GM18861 (cell line): Measurements from ENCODE around the gene CR2.
"Not testable (repeated sequence)": the region's sequence is repeated elsewhere in the genome, so short reads cannot be mapped to it uniquely, and the experiment has no call there.

ENCODE experiments used
- ATAC-seq: cut with Tn5 transposase; IDR thresholded peaks from one replicate; pipeline ENCODE4 v1.9.1; 2021; ENCODE audit not compliant: unreplicated experiment

The CR2 gene

DNA sequence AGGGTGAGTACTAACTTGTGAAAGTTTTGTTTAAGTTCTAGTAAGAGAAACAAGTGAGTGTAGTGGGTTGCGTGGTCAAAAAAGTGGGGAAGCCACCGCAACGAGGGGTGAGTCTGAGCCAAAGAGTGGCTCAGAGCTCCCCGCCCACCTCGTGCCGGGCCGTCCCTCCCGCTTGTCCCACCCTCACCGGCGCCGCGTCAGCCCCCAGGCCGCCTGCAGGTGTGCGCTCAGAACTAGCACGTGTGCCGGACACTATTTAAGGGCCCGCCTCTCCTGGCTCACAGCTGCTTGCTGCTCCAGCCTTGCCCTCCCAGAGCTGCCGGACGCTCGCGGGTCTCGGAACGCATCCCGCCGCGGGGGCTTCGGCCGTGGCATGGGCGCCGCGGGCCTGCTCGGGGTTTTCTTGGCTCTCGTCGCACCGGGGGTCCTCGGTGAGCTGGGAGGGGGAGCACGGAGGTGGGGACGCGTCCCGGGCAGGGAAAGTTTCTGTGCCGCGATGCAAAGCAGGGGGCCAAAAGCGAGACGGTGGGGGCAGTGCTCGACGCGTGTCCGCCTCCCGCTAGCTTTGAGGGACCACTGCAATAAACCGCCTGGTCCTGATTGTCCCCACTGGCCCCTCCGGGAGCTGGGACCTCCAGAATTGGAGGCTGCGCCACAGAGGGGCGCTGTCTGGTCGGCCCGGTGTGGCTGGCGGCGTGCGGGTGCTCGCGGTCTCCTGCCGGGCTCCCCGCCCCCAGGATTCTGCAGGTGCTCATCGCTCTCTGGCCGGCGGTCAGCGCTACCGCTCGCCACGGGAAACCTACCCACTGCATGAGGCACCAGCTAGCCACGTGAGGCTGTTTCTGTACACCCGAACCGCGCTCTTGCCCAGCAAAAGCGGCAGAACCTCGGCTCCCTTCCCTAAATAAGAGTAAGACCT, at the start of gene CR2:
Gene CR2, plus strand, starts transcription at position 283 of the 919 bp plus-strand sequence. Its CDS starts 91 bp downstream, at position 374.
- peak; percentile 54 for ATAC-seq

DNA sequence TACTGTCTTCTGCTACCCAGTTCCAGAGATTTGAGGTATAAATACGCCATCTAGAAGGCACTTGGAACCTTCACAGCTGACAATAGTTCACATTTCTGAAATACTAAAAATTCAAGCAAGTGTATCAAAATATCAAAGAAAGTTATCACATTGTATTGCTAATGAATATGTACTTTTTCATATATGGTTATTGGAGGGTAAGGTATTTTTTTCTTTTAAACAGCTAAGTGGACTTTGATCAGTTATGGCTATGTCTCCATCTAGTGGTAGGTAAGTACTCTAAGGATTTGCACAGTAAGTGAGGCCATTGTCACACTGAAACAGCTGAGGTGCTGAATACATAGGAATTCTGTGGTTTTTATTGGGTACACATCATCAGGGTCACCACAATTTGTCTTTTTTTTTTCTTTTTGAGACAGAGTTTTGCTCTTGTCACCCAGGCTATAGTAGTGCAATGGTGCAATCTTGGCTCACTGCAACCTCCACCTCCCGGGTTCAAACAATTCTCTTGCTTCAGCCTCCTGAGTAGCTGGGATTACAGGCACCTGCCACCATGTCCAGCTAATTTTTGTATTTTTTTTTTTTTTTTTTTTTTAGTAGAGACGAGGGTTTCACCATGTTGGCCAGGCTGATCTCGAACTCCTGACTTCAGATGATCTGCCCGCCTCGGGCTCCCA, 49.1 kb upstream of the CR2 start:
- peak; percentile 62 for ATAC-seq

DNA sequence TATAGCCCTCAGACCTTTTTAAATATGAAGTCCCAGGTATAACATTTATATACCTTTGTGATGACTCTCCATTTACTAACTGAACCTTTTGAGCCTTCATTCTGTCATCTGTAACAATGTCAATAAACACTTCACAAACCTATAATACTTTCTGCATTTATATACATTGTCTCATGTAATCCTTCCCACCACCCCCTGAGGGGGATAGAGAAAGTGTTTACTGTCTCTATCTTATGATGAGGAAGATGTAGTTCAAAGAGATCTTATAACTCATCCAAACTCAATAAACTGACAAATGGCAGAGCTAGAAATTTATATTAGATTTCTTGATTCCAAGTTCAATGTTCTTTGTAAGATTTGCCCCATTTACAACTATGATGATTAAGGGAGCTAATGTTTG, 48.3 kb upstream of the CR2 start:
- no peak for ATAC-seq

DNA sequence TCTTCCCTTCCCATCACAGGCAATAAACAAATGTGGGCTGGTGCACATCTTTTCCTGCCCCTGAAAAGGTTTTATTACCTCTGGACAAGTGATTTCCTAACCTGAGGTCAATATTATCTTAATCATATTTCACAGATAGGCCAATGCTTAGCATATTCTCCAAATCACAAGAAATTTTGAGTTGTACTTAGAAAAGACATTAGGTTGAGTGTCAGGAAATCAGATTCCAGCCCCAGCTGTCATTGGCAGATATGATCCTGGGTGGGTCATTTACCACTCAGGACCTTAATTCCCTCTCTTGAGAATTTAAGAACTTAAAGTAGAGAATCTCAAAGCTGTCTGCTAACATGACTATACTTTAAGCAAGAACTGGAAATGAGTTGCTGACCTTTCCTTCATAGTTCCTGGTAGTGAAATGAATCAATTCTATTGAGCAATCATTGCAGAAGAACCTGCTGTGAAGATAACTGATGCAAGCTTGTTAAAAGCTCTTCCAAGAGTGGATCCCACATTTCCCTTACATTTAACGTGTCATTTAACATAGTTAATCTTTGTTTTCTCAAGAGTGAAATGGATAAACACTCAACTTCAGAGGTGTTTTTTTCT, 46.4 kb upstream of the CR2 start:
- ATAC-seq, result no peak

DNA sequence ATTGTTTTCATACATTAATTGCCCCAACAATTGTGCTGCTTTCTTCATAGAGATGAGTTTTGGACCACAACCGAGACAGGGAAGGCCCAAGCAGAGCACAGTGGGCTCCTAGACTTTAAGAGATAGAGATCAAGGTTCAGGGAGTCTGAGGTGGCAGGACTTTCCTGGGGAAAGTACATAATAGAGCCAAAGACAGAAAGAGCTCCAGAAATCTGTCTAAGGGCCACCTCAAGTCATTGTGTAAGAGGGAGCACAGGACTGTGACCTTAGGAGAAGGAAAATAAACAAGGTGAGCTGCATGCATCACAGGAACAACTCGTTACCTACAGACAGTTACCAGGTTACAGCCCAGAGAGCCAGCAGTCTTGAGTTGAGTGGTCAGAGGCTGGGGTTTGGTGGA, 41.3 kb upstream of the CR2 start:
- ATAC-seq, result no peak

DNA sequence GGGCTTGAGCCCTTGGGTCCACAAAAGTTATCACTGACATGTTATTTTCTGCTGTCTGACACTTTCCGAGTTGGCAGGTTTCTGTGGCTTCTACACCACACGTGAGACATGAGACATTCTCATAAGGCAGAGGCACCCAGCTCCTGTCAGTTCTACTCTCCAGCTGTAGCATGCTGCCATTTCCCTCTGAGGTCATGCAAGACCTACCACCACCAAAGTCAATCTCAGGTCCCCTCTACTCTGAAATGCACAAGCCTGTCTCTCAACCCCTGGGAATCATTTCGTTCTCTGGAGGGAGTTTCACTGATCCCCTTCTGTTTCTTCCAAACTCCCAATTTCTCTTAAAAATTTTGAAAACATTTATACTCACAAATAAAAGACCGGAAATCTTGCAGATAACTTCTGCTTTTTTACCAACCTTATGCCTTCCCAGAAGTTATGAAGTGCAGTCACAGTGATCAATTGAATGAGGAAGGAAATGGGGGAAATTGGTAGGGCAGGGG, 39.5 kb upstream of the CR2 start:
- peak; percentile 75 for ATAC-seq

DNA sequence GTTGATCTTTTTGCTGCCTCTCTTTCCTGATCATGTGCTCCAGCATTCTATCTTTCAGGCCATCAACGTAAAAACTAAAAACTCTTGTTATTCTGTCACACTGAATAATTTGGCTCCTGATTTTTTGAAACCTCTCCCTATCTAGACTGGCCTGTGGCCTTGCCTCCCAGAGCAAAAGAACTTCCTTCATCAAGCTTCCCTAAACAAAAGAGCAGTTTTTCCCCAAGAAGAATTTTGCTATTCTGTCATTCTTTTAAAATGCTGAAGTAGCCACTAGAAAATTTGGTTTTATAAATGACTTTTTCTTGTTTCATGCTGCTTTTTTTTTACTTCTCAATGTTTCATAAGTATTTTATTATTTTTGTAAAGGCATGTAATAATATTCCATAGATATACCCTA, 37.1 kb upstream of the CR2 start:
- no peak for ATAC-seq

DNA sequence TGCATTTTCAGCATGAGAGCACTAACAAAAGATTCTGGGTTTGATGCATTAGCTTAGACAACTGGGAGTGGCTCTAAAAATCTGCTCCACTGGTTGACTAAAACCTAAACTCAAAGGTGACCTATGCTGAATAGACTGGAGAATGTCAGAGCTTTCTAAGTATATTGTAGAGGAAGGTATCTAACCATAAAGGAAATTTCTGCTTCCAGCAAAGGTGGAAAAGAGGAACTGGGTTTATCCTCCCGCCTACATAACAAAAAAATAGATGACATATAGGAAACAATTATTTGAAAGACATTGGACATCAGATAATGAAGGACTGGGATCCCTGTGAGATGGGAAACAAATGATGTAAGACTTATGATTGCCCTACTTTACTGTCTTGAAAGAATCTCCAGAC, 35.8 kb upstream of the CR2 start:
- ATAC-seq, result no peak

DNA sequence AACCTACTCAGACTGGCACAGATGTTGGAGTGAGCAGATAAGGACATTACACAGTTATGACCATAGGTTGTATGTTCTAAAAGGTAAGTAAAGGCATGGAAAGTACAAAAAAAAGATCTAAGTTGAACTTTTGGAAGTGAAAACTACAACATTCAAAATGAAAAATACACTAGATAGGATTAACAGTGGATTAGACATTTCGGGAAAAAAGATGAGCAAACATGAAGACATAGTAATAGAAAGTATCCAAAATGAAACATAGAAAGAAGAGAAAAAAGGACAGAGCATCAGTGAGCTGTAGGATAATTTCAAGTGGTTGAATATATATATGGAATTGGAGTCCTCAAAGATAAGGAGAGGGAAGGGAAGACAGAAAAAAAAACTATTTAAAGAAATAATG, 34.0 kb upstream of the CR2 start:
- ATAC-seq, result no peak

DNA sequence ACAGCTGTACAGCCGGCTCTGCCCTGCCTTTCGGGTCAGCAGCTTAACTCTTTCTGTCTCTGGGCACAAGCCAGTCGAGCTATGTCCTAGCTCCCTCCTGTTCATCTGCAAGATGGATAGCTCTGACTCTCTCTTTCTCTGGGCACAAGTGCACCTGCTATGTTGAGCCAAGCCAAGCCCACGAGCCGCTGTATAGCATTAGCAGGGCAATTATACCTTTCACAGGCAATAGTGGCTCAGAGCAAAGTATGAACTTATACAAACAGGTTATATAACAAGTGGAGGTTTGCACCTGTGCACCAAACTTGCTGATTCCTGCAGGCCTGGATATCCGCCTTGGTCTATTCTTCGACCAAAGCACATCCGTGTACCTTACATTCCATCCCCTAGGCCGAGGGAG, 33.0 kb upstream of the CR2 start:
- no peak for ATAC-seq

DNA sequence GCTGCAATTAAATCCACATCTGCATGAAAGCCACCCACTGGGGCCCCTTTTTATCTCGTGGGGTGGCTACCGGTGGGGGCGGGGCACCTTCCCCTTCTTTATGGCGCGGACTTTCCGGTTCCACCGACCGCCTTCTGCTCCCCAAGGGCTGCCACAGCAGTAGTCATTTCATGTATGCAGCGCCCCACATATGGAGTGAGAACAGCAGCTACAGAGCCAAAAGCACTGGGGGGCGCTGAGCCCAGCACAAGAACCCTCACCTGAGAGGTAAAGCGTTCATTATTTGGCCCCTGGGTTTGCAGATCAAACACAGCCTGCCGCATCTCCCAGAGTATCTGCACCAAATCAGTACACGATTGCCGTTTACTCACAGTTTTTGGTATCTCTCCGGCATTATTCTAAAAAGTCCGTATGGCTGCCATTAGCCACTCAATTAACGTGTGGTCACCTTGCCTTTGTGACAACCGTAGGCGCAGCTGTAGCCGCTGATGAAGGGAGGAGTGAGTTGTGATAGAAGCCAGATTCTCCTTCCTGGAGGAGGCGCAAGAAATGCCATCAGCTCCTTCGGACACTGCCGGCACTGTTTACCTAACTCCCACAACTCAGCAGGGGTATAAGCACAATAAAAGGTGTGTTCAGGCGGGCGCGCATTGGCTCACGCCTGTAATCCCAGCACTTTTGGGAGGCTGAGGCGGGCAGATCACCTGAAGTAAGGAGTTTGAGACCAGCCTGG, 30.4 kb upstream of the CR2 start:
- no peak for ATAC-seq

DNA sequence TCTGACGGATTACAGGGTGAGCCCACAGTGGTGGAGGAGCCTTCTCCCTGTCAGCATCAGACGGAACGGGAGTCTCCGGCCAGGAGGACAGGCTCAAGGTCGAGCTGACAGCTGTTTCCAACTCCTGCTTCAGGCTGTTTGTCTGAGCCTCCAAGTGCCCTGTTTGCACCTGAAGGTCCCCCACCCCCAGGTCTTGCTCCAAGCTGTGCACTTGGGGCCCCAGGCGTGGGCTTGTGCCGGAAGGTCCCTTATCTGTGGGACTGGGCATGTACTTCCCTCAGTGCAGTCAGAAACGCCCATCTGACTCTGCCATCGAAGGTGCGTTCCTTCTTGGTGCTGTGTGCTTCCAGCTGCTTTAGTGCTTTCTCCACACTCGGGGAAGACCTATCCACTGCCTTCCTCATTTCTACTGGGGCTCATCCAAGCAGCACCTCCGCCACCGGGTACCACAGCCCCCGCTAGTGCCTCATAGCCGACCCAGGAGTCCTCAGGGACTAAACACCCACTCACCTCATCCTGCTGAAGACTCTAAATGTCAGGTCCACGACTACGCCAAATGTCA, 29.5 kb upstream of the CR2 start:
- ATAC-seq, result no peak

DNA sequence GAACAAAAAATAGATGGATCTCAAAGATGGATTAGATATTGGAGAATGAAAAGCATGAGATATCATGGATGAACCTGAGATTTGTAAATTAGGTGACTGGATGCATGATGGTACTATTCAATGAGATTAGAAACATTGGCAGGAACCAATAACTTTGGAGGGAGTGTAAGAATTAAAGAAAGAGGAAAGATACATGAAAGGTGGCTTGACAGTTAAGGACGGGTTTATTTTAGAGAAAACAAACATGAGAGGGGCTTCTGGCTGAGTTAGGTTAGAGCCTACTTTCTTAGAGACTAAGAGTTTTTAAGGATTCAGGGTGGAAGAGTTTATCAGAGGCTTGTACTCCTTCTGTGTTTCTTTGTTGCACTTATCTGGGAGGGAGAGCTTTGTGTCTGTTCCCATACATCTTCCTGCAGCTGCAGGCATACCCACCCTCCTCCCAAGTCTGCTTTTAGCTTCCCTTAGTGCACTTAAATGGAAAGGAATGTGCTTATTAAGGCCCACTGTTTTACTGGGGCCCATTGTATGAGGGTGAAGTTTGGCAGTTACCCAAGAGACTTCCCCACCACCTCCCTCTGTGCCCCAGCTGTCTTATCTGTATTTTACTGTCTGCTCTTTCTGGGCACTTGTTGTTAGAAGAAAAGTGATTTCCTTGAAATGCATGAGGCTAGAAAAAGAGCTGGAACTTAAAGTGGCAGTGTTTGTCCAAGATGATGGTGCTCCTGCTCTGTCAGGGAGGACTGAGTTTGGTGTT, 26.1 kb upstream of the CR2 start:
- ATAC-seq, result no peak

DNA sequence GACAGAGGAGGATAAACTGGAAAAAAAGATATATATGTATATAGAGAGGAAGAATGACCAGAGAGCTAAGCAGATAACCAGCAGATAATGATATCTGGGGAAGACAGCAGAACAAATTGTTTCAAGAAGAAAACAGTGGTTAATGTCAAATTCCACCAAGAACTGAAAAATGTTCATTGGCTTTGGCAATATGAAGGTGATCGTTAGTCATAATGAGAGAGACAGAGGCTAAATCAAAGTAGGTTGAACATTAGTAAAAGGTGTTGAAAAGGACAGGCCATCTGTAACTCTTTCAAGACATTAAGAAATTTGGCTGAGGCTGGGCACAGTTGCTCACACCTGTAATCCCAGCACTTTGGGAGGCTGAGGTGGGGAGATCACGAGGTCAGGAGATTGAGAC, 25.3 kb upstream of the CR2 start:
- no peak for ATAC-seq

DNA sequence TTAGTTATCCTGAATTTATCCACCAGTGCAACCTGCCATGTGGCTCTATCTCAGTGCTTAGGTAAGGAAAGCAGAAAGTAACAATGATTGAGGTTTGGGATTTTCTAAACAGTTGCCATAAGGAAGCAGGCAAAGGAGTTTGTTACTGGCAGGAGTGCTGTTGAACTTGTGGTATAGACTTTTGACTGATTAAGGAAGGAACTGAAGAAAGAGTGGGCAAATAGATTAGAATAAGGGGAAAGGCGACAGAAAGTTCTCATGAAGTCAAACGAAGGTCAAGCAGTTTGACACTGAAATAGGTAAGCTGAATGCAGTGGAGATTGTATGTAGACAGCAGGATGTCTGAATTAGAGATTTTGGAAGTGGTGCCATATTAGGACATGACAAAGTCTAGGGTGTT, 24.2 kb upstream of the CR2 start:
- ATAC-seq, result peak; percentile 42

DNA sequence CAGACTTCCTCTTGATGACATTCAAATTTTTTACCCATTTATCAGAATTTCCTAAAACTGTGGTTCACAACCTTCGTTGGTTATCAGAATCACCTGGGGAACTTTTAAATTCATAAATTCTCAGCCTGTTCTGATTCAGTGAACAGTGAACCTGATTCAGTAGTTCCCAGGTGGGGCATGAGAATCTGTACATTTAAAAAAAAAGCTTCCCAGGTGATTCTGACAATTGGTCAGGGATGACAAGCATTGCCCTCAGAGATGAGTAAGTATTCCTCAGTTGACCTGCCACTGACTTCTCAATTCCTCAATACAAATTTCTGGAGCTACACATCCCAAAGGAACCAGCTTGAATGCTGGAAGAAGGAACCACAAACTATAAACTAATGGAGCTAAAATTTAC, 23.5 kb upstream of the CR2 start:
- ATAC-seq, result peak; percentile 27

DNA sequence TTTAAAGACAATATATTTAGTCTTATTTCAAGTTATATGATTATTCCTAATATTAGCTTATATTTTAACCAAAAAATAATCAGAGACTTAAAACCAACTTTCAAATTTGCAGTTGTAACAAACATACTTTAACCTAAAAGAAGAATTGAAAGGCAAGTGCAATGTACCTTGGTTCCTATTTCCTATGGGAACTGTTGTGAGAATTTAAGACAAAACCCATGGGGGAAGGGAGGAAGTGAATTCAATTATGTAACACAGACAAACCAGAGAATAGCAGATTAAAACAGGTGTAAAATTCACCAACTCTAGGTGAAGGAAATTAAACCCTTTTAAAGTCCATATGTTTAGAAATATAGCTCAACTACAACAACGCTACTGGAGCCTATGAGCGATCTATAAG, 22.6 kb upstream of the CR2 start:
- ATAC-seq, result no peak

DNA sequence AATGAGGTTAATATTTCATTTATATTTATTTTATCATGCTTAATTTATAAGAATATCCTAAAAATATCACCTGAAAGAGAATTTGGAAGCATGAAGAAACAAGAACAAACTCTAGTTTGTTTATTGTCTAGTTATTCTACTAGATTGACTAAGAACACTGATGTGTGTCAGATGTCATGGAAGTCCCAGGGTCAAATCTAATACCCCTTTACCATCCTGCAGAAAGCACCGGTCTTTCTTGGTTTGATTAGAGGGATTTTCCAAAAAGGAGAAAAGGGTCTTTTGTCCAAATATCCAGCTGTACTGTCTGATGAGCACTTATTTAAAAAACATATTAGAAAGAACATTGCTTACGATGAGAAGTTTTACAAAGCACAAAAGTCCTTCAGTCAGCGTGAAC, 20.7 kb upstream of the CR2 start:
- no peak for ATAC-seq

DNA sequence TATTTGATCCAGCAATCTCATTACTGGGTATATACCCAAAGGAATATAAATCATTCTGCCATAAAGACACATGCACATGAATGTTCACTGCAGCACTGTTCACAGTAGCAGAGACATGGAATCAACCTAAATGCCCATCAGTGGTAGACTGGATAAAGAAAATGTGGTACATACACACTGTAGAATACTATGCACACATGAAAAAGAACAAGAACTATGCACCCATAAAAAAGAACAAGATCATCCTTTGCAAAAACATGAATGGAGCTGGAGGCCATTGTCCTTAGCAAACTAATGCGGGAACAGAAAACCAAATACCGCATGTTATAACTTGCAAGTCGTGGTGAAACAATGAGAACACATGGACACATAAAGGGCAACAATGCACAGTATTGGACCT, 17.4 kb upstream of the CR2 start:
- not testable (repeated sequence) for ATAC-seq

DNA sequence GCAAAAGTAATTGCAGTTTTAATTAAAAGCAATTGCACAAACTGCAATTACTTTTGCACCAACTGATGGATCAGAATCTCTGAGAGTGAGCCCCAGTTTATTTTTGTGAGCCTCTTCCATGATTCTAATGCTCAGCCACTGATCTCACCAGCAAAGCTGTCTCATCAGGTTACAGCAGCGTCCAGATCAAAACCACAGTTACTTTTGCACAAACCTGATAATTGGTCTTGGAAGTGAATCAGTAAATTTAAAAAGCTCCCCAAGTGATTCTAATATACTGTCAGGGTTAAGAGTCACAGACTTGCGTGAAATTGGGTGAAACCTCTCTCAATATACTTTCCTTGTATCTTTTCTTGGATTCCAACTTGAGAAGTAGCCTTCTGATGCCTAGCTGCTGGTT, 13.5 kb upstream of the CR2 start:
- ATAC-seq, result no peak
